ENCODE data around the gene NRP2.

- TF ChIP-seq CTCF (IDR thresholded peaks at IDR 0.05), result no peak
- no peak for TF ChIP-seq RAD21 (conservative IDR thresholded peaks at IDR 0.05 in 1 of 2, IDR thresholded peaks at IDR 0.05 in 1 of 2)
- TF ChIP-seq TP53 (CRISPR knock-in tag; IDR thresholded peaks at IDR 0.05), result no peak
- TF ChIP-seq POLR2A (IDR thresholded peaks at IDR 0.05; ENCODE audit: low read length), result no peak
- no peak for TF ChIP-seq REST (IDR thresholded peaks at IDR 0.05)
- no peak for TF ChIP-seq EP300 (IDR thresholded peaks at IDR 0.05)
- no peak for TF ChIP-seq RFX5 (IDR thresholded peaks at IDR 0.05)
- no peak for TF ChIP-seq CHD4 (IDR thresholded peaks at IDR 0.05; ENCODE audit: borderline replicate concordance)
- TF ChIP-seq USF2 (IDR thresholded peaks at IDR 0.05), result no peak
- TF ChIP-seq JUN (IDR thresholded peaks at IDR 0.05), result no peak
Observed at GRCh38 chr2:205670292-205670691, 12.0 kb upstream of the NRP2 start.

Measured in A549 (cell line).